Progenitor cell of endocrine pancreas (in vitro differentiated cells): Measurements from ENCODE around the gene EYS. TPM values are rescaled to one million over a fixed set of nuclear protein-coding genes. Genes with fewer than 3 reads are reported as not detected.
"Not testable (repeated sequence)": the region's sequence is repeated elsewhere in the genome, so short reads cannot be mapped to it uniquely, and the experiment has no call there.

Experiments used
- DNase-seq: peaks from one replicate; pipeline ENCODE4 v3.0.0; 2021; ENCODE audit warnings: low spot score; ENCODE audit not compliant: unreplicated experiment
- H3K27ac Mint-ChIP-seq: 2 replicates; pipeline ENCODE4 v1.8.0; 2021; ENCODE audit warnings: mild to moderate bottlenecking, moderate library complexity, mixed read lengths
- H3K27me3 Mint-ChIP-seq: 2 replicates; pipeline ENCODE4 v1.8.0; 2021; ENCODE audit warnings: mixed read lengths
- H3K36me3 Mint-ChIP-seq: 2 replicates; pipeline ENCODE4 v1.8.0; 2022; ENCODE audit warnings: mixed read lengths; ENCODE audit not compliant: insufficient read depth
- H3K4me1 Mint-ChIP-seq: 2 replicates; pipeline ENCODE4 v1.8.0; 2021; ENCODE audit warnings: low read depth, mixed read lengths
- H3K4me3 Mint-ChIP-seq: 2 replicates; pipeline ENCODE4 v1.8.0; 2021; ENCODE audit warnings: low read depth, mild to moderate bottlenecking, moderate library complexity, mixed read lengths
- H3K9me3 Mint-ChIP-seq: 2 replicates; pipeline ENCODE4 v1.8.0; 2021; ENCODE audit warnings: low read depth, mixed read lengths
- CTCF ChIP-seq: fragments of 200-600 bp; sonication (generic); IDR thresholded peaks from one replicate; pipeline ENCODE4 v1.5.0; 2021; ENCODE audit warnings: antibody characterized with exemption, mild to moderate bottlenecking; ENCODE audit not compliant: unreplicated experiment
- total RNA-seq: library from RNA; stranded (reverse); gene quantifications from 2 replicates; pipeline ENCODE4 v1.2.1, GENCODE V29; 2021

Gene EYS
- total RNA-seq, 1 donor from 2014 or later, result 0.46 TPM

GRCh38 chr6:64243618-64244017 lies 1463.4 kb downstream of the EYS start:
- peaks cover 20% of the 10 kb centered on the region for H3K9me3 Mint-ChIP-seq
- H3K27me3 Mint-ChIP-seq, result no peaks in the 10 kb centered on the region
- H3K4me1 Mint-ChIP-seq, result no peaks in the 10 kb centered on the region
- no peak for TF ChIP-seq CTCF
- no peak overlapping the region for H3K27ac Mint-ChIP-seq
- H3K4me3 Mint-ChIP-seq, result no peak overlapping the region
- no peaks in the 10 kb centered on the region for H3K36me3 Mint-ChIP-seq
- no peak for DNase-seq

- not testable (repeated sequence) for H3K4me3 Mint-ChIP-seq, H3K36me3 Mint-ChIP-seq, H3K27me3 Mint-ChIP-seq, DNase-seq, H3K27ac Mint-ChIP-seq, H3K4me1 Mint-ChIP-seq
- peaks cover 20% of the 10 kb centered on the region for H3K9me3 Mint-ChIP-seq
Observed at GRCh38 chr6:64238908-64239307, 1468.1 kb downstream of the EYS start.

- Mint-ChIP-seq H3K36me3 (no peaks in the 10 kb centered on the region), H3K27ac (no peak overlapping the region), H3K4me3 (no peak overlapping the region), H3K27me3 (no peaks in the 10 kb centered on the region), H3K4me1 (no peaks in the 10 kb centered on the region), H3K9me3 (peaks cover 20% of the 10 kb centered on the region)
- no peak for TF ChIP-seq CTCF
- DNase-seq, result no peak
Observed at GRCh38 chr6:64238071-64238470, 1469.0 kb downstream of the EYS start.

- Mint-ChIP-seq H3K4me1 (no peaks in the 10 kb centered on the region), H3K9me3 (no peaks in the 10 kb centered on the region), H3K27ac (no peak overlapping the region), H3K36me3 (no peaks in the 10 kb centered on the region), H3K4me3 (no peak overlapping the region), H3K27me3 (no peaks in the 10 kb centered on the region)
- DNase-seq, result no peak
- TF ChIP-seq CTCF, result no peak
Observed at GRCh38 chr6:64233746-64234145, 1473.3 kb downstream of the EYS start.

GRCh38 chr6:64231928-64232327 lies 1475.1 kb downstream of the EYS start:
- H3K4me1 Mint-ChIP-seq, result no peaks in the 10 kb centered on the region
- no peak for DNase-seq
- H3K36me3 Mint-ChIP-seq, result no peaks in the 10 kb centered on the region
- H3K4me3 Mint-ChIP-seq, result no peak overlapping the region
- H3K9me3 Mint-ChIP-seq, result no peaks in the 10 kb centered on the region
- no peaks in the 10 kb centered on the region for H3K27me3 Mint-ChIP-seq
- no peak for TF ChIP-seq CTCF
- H3K27ac Mint-ChIP-seq, result no peak overlapping the region

- Mint-ChIP-seq H3K4me3 (no peak overlapping the region), H3K27ac (no peak overlapping the region), H3K9me3 (no peaks in the 10 kb centered on the region), H3K27me3 (no peaks in the 10 kb centered on the region), H3K36me3 (no peaks in the 10 kb centered on the region), H3K4me1 (no peaks in the 10 kb centered on the region)
- no peak for DNase-seq
- no peak for TF ChIP-seq CTCF
Observed at GRCh38 chr6:64230530-64230929, 1476.5 kb downstream of the EYS start.
